Natural killer cell (primary cell): ENCODE data around the gene PTOV1. TPM values are rescaled to one million over a fixed set of nuclear protein-coding genes. Genes with fewer than 3 reads are reported as not detected.

Experiments
- ATAC-seq, 3 donors: fragments of 150-1000 bp in 2 of 3; fragments of 200-7000 bp in 1 of 3; cut with Tn5 transposase; 1 replicate in 1 of 3; 2 replicates in 2 of 3; pipeline ENCODE4 v1.10.0; 2021; ENCODE audit warnings: mild to moderate bottlenecking in 2 of 3, moderate library complexity in 2 of 3
- DNase-seq, 2 donors: peaks; one replicate each; pipeline versions ENCODE4 v3.0.0 to v3.0.0-alpha.2; 2013 to 2021; ENCODE audit warnings: mixed read lengths in 1 of 2
- H3K27ac ChIP-seq: one replicate; pipeline ENCODE4 v1.5.1; 2013; ENCODE audit warnings: mild to moderate bottlenecking, low read length
- H3K27me3 ChIP-seq: one replicate; pipeline ENCODE4 v1.6.1; 2013; ENCODE audit warnings: low read length; ENCODE audit not compliant: control insufficient read depth, insufficient read depth
- H3K36me3 ChIP-seq: one replicate; pipeline ENCODE4 v1.6.1; 2013; ENCODE audit warnings: low read length; ENCODE audit not compliant: control insufficient read depth, insufficient read depth
- H3K4me1 ChIP-seq: one replicate; pipeline ENCODE4 v1.6.1; 2013; ENCODE audit warnings: low read length; ENCODE audit not compliant: control insufficient read depth, insufficient read depth
- H3K4me3 ChIP-seq: one replicate; pipeline ENCODE4 v1.5.1; 2013; ENCODE audit warnings: low read length
- H3K9me3 ChIP-seq: one replicate; pipeline ENCODE4 v1.6.1; 2013; ENCODE audit warnings: low read length; ENCODE audit not compliant: control insufficient read depth, insufficient read depth
- H3K27ac Mint-ChIP-seq, 2 donors: one replicate each; pipeline ENCODE4 v1.8.0; 2022; ENCODE audit warnings: mild to moderate bottlenecking in 2 of 2, mixed read lengths in 2 of 2, moderate library complexity in 1 of 2
- H3K27me3 Mint-ChIP-seq, 2 donors: one replicate each; pipeline ENCODE4 v1.8.0; 2022; ENCODE audit warnings: low read depth in 2 of 2, mixed read lengths in 2 of 2
- H3K36me3 Mint-ChIP-seq: one replicate; pipeline ENCODE4 v1.8.0; 2022; ENCODE audit warnings: mixed read lengths
- H3K4me1 Mint-ChIP-seq, 2 donors: one replicate each; pipeline ENCODE4 v1.8.0; 2022; ENCODE audit warnings: mixed read lengths in 2 of 2
- H3K4me3 Mint-ChIP-seq: one replicate; pipeline ENCODE4 v1.8.0; 2022; ENCODE audit warnings: mild to moderate bottlenecking, moderate library complexity, mixed read lengths
- H3K9me3 Mint-ChIP-seq, 2 donors: one replicate each; pipeline ENCODE4 v1.8.0; 2022; ENCODE audit warnings: mixed read lengths in 2 of 2
- CTCF ChIP-seq: fragments of 200-600 bp; IDR thresholded peaks from one replicate; pipeline ENCODE4 v1.8.0; 2022; ENCODE audit warnings: antibody characterized with exemption
- WGBS: methylation state at CpG from one replicate; pipeline ENCODE4 v1.1.7; 2013; ENCODE audit warnings: missing lambda C conversion rate; ENCODE audit not compliant: insufficient coverage; 5-methylcytosine and 5-hydroxymethylcytosine counted together
- intact Hi-C: fragments of 100-400 bp; cut with micrococcal nuclease; formaldehyde crosslinking; loops from one replicate; pipeline ENCODE4 v1.14.2; 2022
- total RNA-seq, 4 donors: library from RNA; stranded (reverse); fragments of 120-200 nt in 1 of 4; gene quantifications; one replicate each; pipeline versions ENCODE4 v1.2.3 to v1.2.4, GENCODE V29; 2013 to 2022

The PTOV1 gene
- total RNA-seq, 3 donors from 2014 or later (not counting 1 experiment from before 2014, with no cell fraction given): 116 to 132 (median 128) TPM

- Mint-ChIP-seq H3K9me3 (no peaks in the 10 kb centered on the region), H3K4me3 (no peak overlapping the region), H3K36me3 (no peaks in the 10 kb centered on the region), H3K27me3 (no peaks in the 10 kb centered on the region), H3K27ac (peak overlapping the region in 1 of 2 donors; percentile 36), H3K4me1 (peaks cover 14 to 20% of the 10 kb centered on the region in 2 donors)
- H3K36me3 ChIP-seq: peaks cover 42% of the 10 kb centered on the region
- TF ChIP-seq CTCF: no peak
- H3K4me1 ChIP-seq: peaks cover 31% of the 10 kb centered on the region
- ATAC-seq: no peak
- no peak for DNase-seq
- no peaks in the 10 kb centered on the region for H3K27me3 ChIP-seq
- intact Hi-C loops: no loop called here
- no peaks in the 10 kb centered on the region for H3K9me3 ChIP-seq
- H3K4me3 ChIP-seq: no peak overlapping the region
- 96% methylated on average over 24 of the region's 24 CpGs for WGBS
- H3K27ac ChIP-seq: no peak overlapping the region
Observed at GRCh38 chr19:49863254-49863934, 12.4 kb downstream of the PTOV1 start.

GRCh38 chr19:49863935-49864320, 13.0 kb downstream of the PTOV1 start:
- ATAC-seq (no peak), DNase-seq (no peak)
- Histone ChIP-seq H3K27ac (no peak overlapping the region), H3K36me3 (peaks cover 36% of the 10 kb centered on the region), H3K9me3 (no peaks in the 10 kb centered on the region), H3K4me3 (no peak overlapping the region), H3K27me3 (no peaks in the 10 kb centered on the region), H3K4me1 (peaks cover 36% of the 10 kb centered on the region)
- H3K4me1 Mint-ChIP-seq: peaks cover 14 to 20% of the 10 kb centered on the region in 2 donors
- WGBS: 96% methylated on average over 17 of the region's 17 CpGs
- no peak overlapping the region for H3K27ac Mint-ChIP-seq
- H3K27me3 Mint-ChIP-seq: no peaks in the 10 kb centered on the region
- intact Hi-C loops: no loop called here
- TF ChIP-seq CTCF: no peak
- H3K9me3 Mint-ChIP-seq: no peaks in the 10 kb centered on the region
- no peaks in the 10 kb centered on the region for H3K36me3 Mint-ChIP-seq
- H3K4me3 Mint-ChIP-seq: no peak overlapping the region

GRCh38 chr19:49864890-49865289, 13.9 kb downstream of the PTOV1 start:
- H3K27me3 Mint-ChIP-seq: no peaks in the 10 kb centered on the region
- Histone ChIP-seq H3K4me1 (peaks cover 40% of the 10 kb centered on the region), H3K27me3 (no peaks in the 10 kb centered on the region), H3K4me3 (no peak overlapping the region), H3K9me3 (no peaks in the 10 kb centered on the region), H3K27ac (no peak overlapping the region), H3K36me3 (peaks cover 35% of the 10 kb centered on the region)
- H3K27ac Mint-ChIP-seq: no peak overlapping the region
- WGBS: 94% methylated on average over 13 of the region's 13 CpGs
- intact Hi-C loops: loop anchor here (5.0 kb wide), 2 partner anchors 98 to 188 kb away; partner anchors contain the start of genes AP2A1 and PRMT1
- no peak for ATAC-seq
- no peak for DNase-seq
- no peaks in the 10 kb centered on the region for H3K36me3 Mint-ChIP-seq
- H3K4me1 Mint-ChIP-seq: peaks cover 14 to 20% of the 10 kb centered on the region in 2 donors
- TF ChIP-seq CTCF: no peak
- H3K4me3 Mint-ChIP-seq: no peak overlapping the region
- no peaks in the 10 kb centered on the region for H3K9me3 Mint-ChIP-seq
